ENCODE data around the gene MYO5B. TPM values are rescaled to one million over a fixed set of nuclear protein-coding genes. Genes with fewer than 3 reads are reported as not detected.
"Not testable (repeated sequence)": the region's sequence is repeated elsewhere in the genome, so short reads cannot be mapped to it uniquely, and the experiment has no call there.

MYO5B gene
- total RNA-seq, 1 donor from 2014 or later = 9.8 TPM

- no peak for FAIRE-seq
Measured at GRCh38 chr18:49846718-49847470, 348.1 kb downstream of the MYO5B start.

GRCh38 chr18:49846361-49846662 is 348.6 kb downstream of the MYO5B start:
- no peak for FAIRE-seq
- no peak for DNase-seq (ENCODE audit: low spot score in 2 of 2)

More at GRCh38 chr18:49846718-49847470, 348.1 kb downstream of the MYO5B start:
- DNase-seq (ENCODE audit: low spot score in 2 of 2) = no peak

GRCh38 chr18:49845629-49846360 is 349.2 kb downstream of the MYO5B start:
- FAIRE-seq = no peak

GRCh38 chr18:49844903-49845302 is 350.0 kb downstream of the MYO5B start:
- DNase-seq (ENCODE audit: low spot score in 2 of 2) (no peak), FAIRE-seq (no peak)

More at GRCh38 chr18:49845629-49846360, 349.2 kb downstream of the MYO5B start:
- DNase-seq (ENCODE audit: low spot score in 2 of 2) = no peak

- DNase-seq (ENCODE audit: low spot score in 2 of 2) (no peak), FAIRE-seq (no peak)
Measured at GRCh38 chr18:49843778-49844625, 350.9 kb downstream of the MYO5B start.

- FAIRE-seq (no peak), DNase-seq (ENCODE audit: low spot score in 2 of 2) (no peak)
Measured at GRCh38 chr18:49843131-49843530, 351.8 kb downstream of the MYO5B start.

- FAIRE-seq = no peak
Measured at GRCh38 chr18:49842656-49843055, 352.3 kb downstream of the MYO5B start.

GRCh38 chr18:49841236-49842217 is 353.4 kb downstream of the MYO5B start:
- DNase-seq (ENCODE audit: low spot score in 2 of 2) = no peak
- FAIRE-seq = no peak

More at GRCh38 chr18:49842656-49843055, 352.3 kb downstream of the MYO5B start:
- no peak for DNase-seq (ENCODE audit: low spot score in 2 of 2)

GRCh38 chr18:49839012-49839411 is 355.9 kb downstream of the MYO5B start:
- FAIRE-seq (no peak), DNase-seq (ENCODE audit: low spot score in 2 of 2) (no peak)

GRCh38 chr18:49838381-49838780 is 356.6 kb downstream of the MYO5B start:
- no peak for DNase-seq (ENCODE audit: low spot score in 2 of 2)
- FAIRE-seq = no peak

GRCh38 chr18:49837889-49838288 is 357.1 kb downstream of the MYO5B start:
- DNase-seq (ENCODE audit: low spot score in 2 of 2) = no peak
- FAIRE-seq = no peak

- DNase-seq (ENCODE audit: low spot score in 2 of 2); FAIRE-seq: not testable (repeated sequence)
Measured at GRCh38 chr18:49837316-49837835, 357.6 kb downstream of the MYO5B start.

- no peak for FAIRE-seq
- DNase-seq (ENCODE audit: low spot score in 2 of 2) = no peak
Measured at GRCh38 chr18:49835405-49835804, 359.5 kb downstream of the MYO5B start.

- FAIRE-seq = no peak
- DNase-seq (ENCODE audit: low spot score in 2 of 2) = no peak
Measured at GRCh38 chr18:49834258-49834657, 360.7 kb downstream of the MYO5B start.

- FAIRE-seq = no peak
- DNase-seq (ENCODE audit: low spot score in 2 of 2) = no peak
Measured at GRCh38 chr18:49833814-49834213, 361.1 kb downstream of the MYO5B start.

- DNase-seq (ENCODE audit: low spot score in 2 of 2) (no peak), FAIRE-seq (no peak)
Measured at GRCh38 chr18:49832221-49832647, 362.7 kb downstream of the MYO5B start.

- DNase-seq (ENCODE audit: low spot score in 2 of 2) = no peak
- no peak for FAIRE-seq
Measured at GRCh38 chr18:49827996-49828395, 367.0 kb downstream of the MYO5B start.

- no peak for FAIRE-seq
- DNase-seq (ENCODE audit: low spot score in 2 of 2) = no peak
Measured at GRCh38 chr18:49819823-49820671, 374.9 kb downstream of the MYO5B start.

Data from frontal cortex (tissue), 4 donors.